D721Med (cell line): ENCODE data around the gene ZNRD2.

Experiments
- DNase-seq: peaks from one replicate; pipeline ENCODE4 v3.0.0; 2011; ENCODE audit warnings: low spot score; ENCODE audit not compliant: insufficient read length
- FAIRE-seq: peaks from 2 replicates; lab custom pipeline; 2011; peaks lifted over from hg19 to GRCh38; lab: Jason Lieb, UNC
- TF ChIP-seq, protein P1 (sequence below): IDR thresholded peaks from 2 replicates; pipeline ENCODE4 v1.5.1; 2012; ENCODE audit warnings: mild to moderate bottlenecking, control low read depth; ENCODE audit not compliant: insufficient read depth; ENCODE audit errors: missing control alignments

ZNRD2 gene

DNA sequence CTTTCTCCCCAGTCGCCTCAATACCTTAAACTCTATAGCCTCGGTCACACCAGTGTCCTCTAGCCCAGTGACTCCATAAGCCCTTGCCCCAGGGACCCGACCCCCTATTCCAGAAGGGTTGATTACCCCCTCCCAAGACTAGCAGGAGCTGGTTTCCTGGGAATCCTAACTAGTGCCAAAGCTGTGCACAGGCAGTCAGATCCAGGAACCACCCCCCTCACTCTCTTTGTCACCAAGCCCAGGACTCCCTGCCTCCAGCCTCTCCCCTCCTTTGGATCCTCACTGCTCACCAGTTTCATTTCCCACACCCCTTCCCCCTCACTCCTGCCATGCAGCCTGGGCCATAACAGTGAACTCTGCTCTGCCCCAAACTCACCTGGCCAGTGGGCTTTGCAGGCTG lies 21.9 kb upstream of the ZNRD2 start:
- TF ChIP-seq, protein P1, sequence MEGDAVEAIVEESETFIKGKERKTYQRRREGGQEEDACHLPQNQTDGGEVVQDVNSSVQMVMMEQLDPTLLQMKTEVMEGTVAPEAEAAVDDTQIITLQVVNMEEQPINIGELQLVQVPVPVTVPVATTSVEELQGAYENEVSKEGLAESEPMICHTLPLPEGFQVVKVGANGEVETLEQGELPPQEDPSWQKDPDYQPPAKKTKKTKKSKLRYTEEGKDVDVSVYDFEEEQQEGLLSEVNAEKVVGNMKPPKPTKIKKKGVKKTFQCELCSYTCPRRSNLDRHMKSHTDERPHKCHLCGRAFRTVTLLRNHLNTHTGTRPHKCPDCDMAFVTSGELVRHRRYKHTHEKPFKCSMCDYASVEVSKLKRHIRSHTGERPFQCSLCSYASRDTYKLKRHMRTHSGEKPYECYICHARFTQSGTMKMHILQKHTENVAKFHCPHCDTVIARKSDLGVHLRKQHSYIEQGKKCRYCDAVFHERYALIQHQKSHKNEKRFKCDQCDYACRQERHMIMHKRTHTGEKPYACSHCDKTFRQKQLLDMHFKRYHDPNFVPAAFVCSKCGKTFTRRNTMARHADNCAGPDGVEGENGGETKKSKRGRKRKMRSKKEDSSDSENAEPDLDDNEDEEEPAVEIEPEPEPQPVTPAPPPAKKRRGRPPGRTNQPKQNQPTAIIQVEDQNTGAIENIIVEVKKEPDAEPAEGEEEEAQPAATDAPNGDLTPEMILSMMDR = no peak
- FAIRE-seq (no peak), DNase-seq (no peak)

DNA sequence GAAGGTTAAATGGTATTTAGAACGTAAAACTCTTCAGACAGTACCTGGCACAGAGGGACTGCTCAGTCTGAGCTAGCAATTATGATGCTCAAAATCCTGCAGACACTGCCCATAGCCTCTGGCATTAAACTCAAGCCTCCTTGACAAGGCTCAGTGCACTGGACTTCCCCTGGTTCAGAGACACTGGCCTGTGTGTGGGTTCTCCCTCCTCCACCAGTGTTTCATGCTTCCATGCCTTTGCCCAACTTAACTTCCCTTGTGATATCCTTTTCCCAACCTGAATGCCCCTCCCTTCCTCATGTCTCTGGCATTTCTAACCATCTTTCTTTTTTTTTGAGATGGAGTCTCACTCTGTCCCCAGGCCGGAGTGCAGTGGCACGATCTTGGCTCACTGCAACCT lies 21.2 kb upstream of the ZNRD2 start:
- DNase-seq (no peak), FAIRE-seq (no peak)
- TF ChIP-seq, protein P1 = no peak

DNA sequence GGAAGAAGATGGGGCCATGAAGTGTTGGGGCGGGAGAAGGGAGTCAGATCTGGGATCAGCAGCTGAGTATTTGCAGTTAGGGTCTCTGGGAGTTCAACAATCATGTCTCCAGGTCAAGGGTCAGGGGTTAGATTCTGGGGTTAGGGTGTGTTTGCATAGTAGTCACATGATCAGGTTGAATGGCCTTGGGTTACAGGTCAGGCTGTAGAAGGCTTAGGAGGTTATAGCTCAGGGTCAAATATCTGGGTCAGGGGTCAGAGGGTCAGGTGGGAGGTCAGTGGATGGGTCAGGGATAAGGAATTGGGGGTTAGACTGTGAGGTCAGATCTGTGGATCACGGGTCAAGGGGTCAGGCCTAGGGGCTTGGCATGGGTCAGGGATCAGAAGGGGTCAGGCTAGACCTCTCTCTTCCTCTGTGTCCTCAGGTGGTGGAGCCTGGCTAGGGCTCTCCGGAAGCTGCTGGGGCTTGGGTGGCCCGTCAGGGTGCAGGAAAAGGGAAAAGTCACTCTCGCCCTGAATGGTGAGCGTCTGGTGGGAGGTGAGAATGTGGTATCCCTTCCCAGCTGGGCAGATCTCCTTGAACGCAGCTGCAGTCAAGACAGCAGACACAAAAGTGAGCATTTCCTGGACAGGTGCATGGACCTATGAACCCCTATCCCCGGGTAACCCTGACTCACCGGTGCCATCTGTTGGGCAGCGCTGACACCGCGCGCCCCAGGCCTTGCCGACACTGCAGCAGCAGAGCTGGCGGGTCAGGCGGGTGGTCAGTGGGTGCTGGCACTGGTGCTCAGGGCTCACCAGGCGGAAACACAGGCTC lies 18.5 kb upstream of the ZNRD2 start:
- TF ChIP-seq, protein P1 = peak; percentile 46
- no peak for FAIRE-seq
- DNase-seq = no peak

DNA sequence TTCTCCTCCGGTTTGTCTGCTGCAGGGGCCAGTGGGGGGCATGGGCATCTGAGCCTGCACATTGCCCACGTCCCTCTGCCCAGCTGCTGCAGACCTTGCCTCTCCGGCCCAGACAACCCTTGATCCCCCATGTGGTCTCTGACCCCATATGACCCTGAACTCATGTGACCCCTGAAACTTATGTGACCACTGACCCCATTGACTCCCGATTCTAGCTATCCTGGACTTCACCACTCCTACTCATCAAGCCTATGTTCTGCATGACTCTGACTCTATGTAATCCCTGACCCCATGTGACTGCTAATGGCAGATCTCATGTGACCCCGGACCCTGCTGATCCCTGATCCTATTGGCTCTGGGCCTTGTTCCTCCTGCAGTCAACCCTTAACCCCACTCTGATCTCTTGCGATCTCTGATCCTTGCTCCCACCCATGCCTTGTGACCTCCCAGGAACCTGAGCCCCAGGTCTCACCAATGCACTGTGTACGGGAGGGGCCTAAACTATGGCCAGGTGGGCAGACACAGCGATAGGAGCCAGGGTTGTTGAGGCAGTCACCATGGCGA lies 17.8 kb upstream of the ZNRD2 start:
- TF ChIP-seq, protein P1 = no peak
- DNase-seq (no peak), FAIRE-seq (no peak)

DNA sequence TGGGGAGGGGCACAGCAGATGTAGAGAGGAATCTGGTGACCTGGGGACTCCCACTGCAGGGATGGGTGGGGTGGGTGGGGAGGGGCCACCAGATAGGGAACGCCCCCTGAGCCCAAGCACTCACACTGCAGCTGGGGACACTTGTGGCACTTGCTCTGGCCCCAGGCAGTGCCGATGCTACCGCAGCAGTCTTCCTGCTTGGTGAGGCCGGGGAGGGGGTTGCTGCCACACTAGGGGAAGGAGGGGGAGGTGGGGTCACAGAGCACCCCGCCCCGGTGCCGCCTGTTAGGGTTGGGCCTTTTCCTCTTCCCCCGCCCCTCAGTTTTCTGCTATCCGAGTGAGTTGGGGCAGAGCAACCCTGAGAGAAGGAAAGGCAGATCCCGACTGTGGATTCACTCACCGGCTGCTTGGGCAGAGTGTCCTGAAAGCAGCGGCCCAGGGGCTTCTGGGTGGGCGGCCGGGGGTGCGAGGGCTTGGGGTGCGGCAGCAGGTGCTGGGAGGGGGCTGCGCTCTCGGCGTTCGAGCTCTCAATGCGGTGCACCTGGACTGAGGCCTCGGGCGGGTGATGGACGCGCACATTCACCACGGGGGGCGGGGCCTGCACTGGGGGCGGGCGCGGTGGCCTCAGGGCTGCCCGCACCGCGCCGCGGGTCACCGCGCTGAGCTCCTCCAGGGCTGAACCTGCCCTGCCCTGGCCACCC lies 16.8 kb upstream of the ZNRD2 start:
- FAIRE-seq = no peak

DNA sequence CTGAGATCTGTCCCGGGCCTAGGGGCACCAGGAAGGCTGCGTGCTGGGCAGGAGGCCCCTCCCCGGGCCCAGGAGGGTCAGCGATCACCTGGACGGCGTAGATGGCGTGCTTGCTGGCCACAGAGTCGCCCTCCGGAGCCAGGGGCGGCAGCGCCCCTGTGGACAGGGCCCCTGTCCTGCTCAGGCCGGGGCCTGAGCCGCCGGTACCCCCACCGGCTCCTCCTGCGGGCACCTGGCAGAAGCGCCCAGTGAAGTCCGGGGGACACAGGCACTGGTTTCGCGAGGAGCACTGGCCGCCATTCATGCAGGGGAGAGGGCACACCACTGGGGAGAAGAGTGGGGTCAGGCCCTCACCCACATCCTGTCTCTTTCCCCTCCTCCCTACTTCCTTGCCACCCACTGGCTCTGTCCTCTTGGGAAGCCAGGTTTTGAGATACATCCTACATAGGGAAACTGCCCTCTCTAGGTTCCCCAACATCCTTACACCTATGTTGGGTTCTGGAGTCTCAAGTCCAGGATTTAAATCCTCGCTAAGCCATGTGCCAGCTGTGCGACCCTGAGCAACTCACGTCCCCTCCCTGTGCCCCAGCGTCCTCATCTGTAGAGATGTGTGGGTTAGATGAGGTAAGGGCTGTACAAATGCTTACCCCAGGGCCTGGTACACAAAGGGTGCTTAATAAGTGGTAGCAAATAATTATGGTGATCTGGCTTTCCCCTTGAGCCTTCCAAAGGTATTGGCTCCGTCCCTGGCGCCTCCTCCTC lies 16.0 kb upstream of the ZNRD2 start:
- FAIRE-seq (no peak), DNase-seq (no peak)
- TF ChIP-seq, protein P1 = no peak

More for the DNA sequence above, 16.8 kb upstream of the ZNRD2 start:
- TF ChIP-seq, protein P1 = no peak
- DNase-seq = no peak
